SK-N-DZ (cell line): ENCODE measurements around the gene TSPAN17.

Experiments
- DNase-seq: peaks from one replicate; pipeline ENCODE4 v3.0.0-alpha.2; 2015; ENCODE audit warnings: low spot score
- small RNA-seq, 2 experiments: library from RNA; depleted of rRNA; stranded (forward); fragments of <200 nt; gene quantifications; one replicate each; pipeline ENCODE3, GENCODE V24; 2014

Gene TSPAN17

GRCh38 chr5:176704355-176704754 lies 57.1 kb downstream of the TSPAN17 start:
- no peak for DNase-seq

GRCh38 chr5:176704817-176705216 lies 57.5 kb downstream of the TSPAN17 start:
- no peak for DNase-seq

Small RNA genes lying within 50 kb of the gene (small RNA-seq; reads per million reads assigned to genes)
- gene MIR4281, result 0 reads per million in 2 experiments
